DMS53 (cell line): Measurements from ENCODE around the gene UQCRH.
A peak's percentile ranks its signal among the peaks of the same experiment; 100 is the strongest.
"Not testable (repeated sequence)": the region's sequence is repeated elsewhere in the genome, so short reads cannot be mapped to it uniquely, and the experiment has no call there.

Experiments used
- DNase-seq: peaks from one replicate; lab custom pipeline; 2025; lab: John Stamatoyannopoulos, UW

The UQCRH gene

GRCh38 chr1:46333300-46334029, 30.0 kb downstream of the UQCRH start:
- peak; percentile 87 for DNase-seq

GRCh38 chr1:46334030-46334384, 30.5 kb downstream of the UQCRH start:
- DNase-seq: no peak

GRCh38 chr1:46335081-46335480, 31.6 kb downstream of the UQCRH start:
- no peak for DNase-seq

- not testable (repeated sequence) for DNase-seq
Measured at GRCh38 chr1:46337409-46337808, 33.9 kb downstream of the UQCRH start.

GRCh38 chr1:46340404-46341221, 37.1 kb downstream of the UQCRH start, which contains the start of gene NSUN4:
NSUN4 (plus strand) TSS chr1:46340807; CDS start chr1:46340827, 20 bp downstream.
- DNase-seq: peak; percentile 99

GRCh38 chr1:46341222-46342083, 38.0 kb downstream of the UQCRH start:
- no peak for DNase-seq

GRCh38 chr1:46342084-46342656, 38.7 kb downstream of the UQCRH start:
- DNase-seq: no peak

- DNase-seq: no peak
Measured at GRCh38 chr1:46342677-46343350, 39.3 kb downstream of the UQCRH start.

- no peak for DNase-seq
Measured at GRCh38 chr1:46343351-46343695, 39.8 kb downstream of the UQCRH start.

- no peak for DNase-seq
Measured at GRCh38 chr1:46343705-46344104, 40.2 kb downstream of the UQCRH start.

- DNase-seq: no peak
Measured at GRCh38 chr1:46344481-46344880, 41.0 kb downstream of the UQCRH start.

GRCh38 chr1:46345281-46345680, 41.8 kb downstream of the UQCRH start:
- no peak for DNase-seq

- DNase-seq: no peak
Measured at GRCh38 chr1:46352363-46352762, 48.9 kb downstream of the UQCRH start.

- not testable (repeated sequence) for DNase-seq
Measured at GRCh38 chr1:46355920-46356319, 52.4 kb downstream of the UQCRH start.

- no peak for DNase-seq
Measured at GRCh38 chr1:46362158-46362557, 58.7 kb downstream of the UQCRH start.

GRCh38 chr1:46363121-46363520, 59.6 kb downstream of the UQCRH start:
- DNase-seq: no peak

GRCh38 chr1:46364612-46365011, 61.1 kb downstream of the UQCRH start:
- no peak for DNase-seq

GRCh38 chr1:46365796-46366195, 62.3 kb downstream of the UQCRH start:
- not testable (repeated sequence) for DNase-seq
